H1 (cell line): ENCODE data around the gene IL16.

ENCODE experiments used
- PHF8 ChIP-seq: fragments of 200-600 bp; sonication (generic); conservative IDR thresholded peaks from 2 replicates; pipeline ENCODE4 v1.7.1; 2012; ENCODE audit warnings: low read depth, mild to moderate bottlenecking, inconsistent platforms, low read length, moderate library complexity
- SIRT6 ChIP-seq: IDR thresholded peaks from one replicate; pipeline ENCODE4 v1.7.1; 2012; ENCODE audit warnings: low read length, inconsistent platforms
- SIX5 ChIP-seq: IDR thresholded peaks from 2 replicates; pipeline ENCODE4 v1.6.1; 2011; ENCODE audit warnings: mild to moderate bottlenecking, low read depth, low read length
- YY1 ChIP-seq: IDR thresholded peaks from 2 replicates; pipeline ENCODE4 v1.6.1; 2011; ENCODE audit warnings: low read depth, mild to moderate bottlenecking, low read length
- ZNF274 ChIP-seq: IDR thresholded peaks from 2 replicates; pipeline ENCODE4 v1.7.0; 2012; ENCODE audit warnings: low read length, borderline replicate concordance; ENCODE audit errors: extremely low read depth
- TF ChIP-seq, protein P1 (sequence below): IDR thresholded peaks from 2 replicates; pipeline ENCODE4 v1.6.1; 2012; ENCODE audit warnings: inconsistent platforms
- TF ChIP-seq, protein P2 (sequence below), 3 experiments: IDR thresholded peaks; 1 replicate in 2 of 3; 2 replicates in 1 of 3; pipeline versions ENCODE4 v1.5.1 to v1.6.1; 2011; ENCODE audit warnings: low read length in 3 of 3, mild to moderate bottlenecking in 3 of 3, inconsistent platforms in 2 of 3, low read depth in 1 of 3, moderate library complexity in 1 of 3; ENCODE audit not compliant: insufficient read depth in 1 of 3; ENCODE audit errors: control extremely low read depth in 1 of 3
- TF ChIP-seq, protein P3 (sequence below): IDR thresholded peaks from 2 replicates; pipeline ENCODE4 v1.6.1; 2012; ENCODE audit warnings: low read length, inconsistent platforms

DNA sequence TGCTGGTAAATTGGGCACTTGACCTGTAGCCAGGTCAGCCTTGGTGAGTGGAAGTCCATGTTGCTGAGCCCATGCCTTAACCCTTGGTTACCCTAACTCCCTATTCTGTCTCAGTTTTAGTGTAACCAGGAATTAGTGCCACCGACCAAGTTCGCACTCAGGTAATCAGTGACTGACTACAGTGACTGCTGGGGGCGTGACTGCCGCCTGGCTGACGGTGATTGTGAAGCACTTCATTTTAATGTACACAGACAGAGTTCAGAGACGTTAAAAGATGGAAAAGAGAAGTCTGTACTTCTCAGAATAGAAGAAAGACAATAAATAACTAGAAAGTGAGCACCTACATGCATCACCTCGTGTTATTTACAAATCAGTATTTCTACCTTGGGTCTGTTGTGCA, 45.3 kb upstream of the IL16 start:
- TF ChIP-seq YY1 (no peak), SIX5 (no peak), PHF8 (no peak), ZNF274 (no peak), SIRT6 (no peak)
- TF ChIP-seq, protein P1, sequence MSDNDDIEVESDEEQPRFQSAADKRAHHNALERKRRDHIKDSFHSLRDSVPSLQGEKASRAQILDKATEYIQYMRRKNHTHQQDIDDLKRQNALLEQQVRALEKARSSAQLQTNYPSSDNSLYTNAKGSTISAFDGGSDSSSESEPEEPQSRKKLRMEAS = no peak
- TF ChIP-seq, protein P2, sequence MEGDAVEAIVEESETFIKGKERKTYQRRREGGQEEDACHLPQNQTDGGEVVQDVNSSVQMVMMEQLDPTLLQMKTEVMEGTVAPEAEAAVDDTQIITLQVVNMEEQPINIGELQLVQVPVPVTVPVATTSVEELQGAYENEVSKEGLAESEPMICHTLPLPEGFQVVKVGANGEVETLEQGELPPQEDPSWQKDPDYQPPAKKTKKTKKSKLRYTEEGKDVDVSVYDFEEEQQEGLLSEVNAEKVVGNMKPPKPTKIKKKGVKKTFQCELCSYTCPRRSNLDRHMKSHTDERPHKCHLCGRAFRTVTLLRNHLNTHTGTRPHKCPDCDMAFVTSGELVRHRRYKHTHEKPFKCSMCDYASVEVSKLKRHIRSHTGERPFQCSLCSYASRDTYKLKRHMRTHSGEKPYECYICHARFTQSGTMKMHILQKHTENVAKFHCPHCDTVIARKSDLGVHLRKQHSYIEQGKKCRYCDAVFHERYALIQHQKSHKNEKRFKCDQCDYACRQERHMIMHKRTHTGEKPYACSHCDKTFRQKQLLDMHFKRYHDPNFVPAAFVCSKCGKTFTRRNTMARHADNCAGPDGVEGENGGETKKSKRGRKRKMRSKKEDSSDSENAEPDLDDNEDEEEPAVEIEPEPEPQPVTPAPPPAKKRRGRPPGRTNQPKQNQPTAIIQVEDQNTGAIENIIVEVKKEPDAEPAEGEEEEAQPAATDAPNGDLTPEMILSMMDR (IDR thresholded peaks at IDR 0.05; ENCODE audit: control extremely low read depth in 1 of 3, insufficient read depth in 1 of 3, low read depth in 1 of 3, low read length in 3 of 3) = no peak
- TF ChIP-seq, protein P3, sequence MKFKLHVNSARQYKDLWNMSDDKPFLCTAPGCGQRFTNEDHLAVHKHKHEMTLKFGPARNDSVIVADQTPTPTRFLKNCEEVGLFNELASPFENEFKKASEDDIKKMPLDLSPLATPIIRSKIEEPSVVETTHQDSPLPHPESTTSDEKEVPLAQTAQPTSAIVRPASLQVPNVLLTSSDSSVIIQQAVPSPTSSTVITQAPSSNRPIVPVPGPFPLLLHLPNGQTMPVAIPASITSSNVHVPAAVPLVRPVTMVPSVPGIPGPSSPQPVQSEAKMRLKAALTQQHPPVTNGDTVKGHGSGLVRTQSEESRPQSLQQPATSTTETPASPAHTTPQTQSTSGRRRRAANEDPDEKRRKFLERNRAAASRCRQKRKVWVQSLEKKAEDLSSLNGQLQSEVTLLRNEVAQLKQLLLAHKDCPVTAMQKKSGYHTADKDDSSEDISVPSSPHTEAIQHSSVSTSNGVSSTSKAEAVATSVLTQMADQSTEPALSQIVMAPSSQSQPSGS = no peak
